CD4-positive, alpha-beta T cell (primary cell): ENCODE results near the gene PKP4. TPM values are rescaled to one million over a fixed set of nuclear protein-coding genes. Genes with fewer than 3 reads are reported as not detected.
"Not testable (repeated sequence)": the region's sequence is repeated elsewhere in the genome, so short reads cannot be mapped to it uniquely, and the experiment has no call there.

ENCODE experiments used
- ATAC-seq: fragments of 200-7000 bp; cut with Tn5 transposase; one replicate; pipeline ENCODE4 v1.10.0; 2022; ENCODE audit warnings: mild to moderate bottlenecking; ENCODE audit not compliant: poor library complexity
- CTCF ChIA-PET: fragments of 350-600 bp; sonication (Branson Sonifier 250); formaldehyde crosslinking; loops from one replicate; lab custom pipeline; 2021; ENCODE audit warnings: antibody characterized with exemption, inconsistent platforms; lab: Charles Lee
- POLR2A ChIA-PET: fragments of 350-600 bp; sonication (Branson Sonifier 250); formaldehyde crosslinking; loops from one replicate; lab custom pipeline; 2021; ENCODE audit warnings: antibody characterized with exemption, inconsistent platforms; lab: Charles Lee
- DNase-seq, 14 experiments: peaks; one replicate each; pipeline ENCODE4 v3.0.0-alpha.2; 2013 to 2020; ENCODE audit warnings: mixed read lengths in 2 of 14
- H3K27ac ChIP-seq, 2 donors: one replicate each; pipeline versions ENCODE4 v1.5.1 to v1.7.0; 2013; ENCODE audit warnings: low read length in 2 of 2, low read depth in 1 of 2, mild to moderate bottlenecking in 1 of 2
- H3K27me3 ChIP-seq, 2 experiments: 1 replicate in 1 of 2; 2 replicates in 1 of 2; pipeline versions ENCODE4 v1.6.1 to v1.7.0; 2013; ENCODE audit warnings: low read length in 2 of 2, control low read depth in 1 of 2, mild to moderate bottlenecking in 1 of 2, moderate library complexity in 1 of 2; ENCODE audit not compliant: insufficient read depth in 2 of 2, control insufficient read depth in 1 of 2
- H3K36me3 ChIP-seq: one replicate; pipeline ENCODE4 v1.6.1; 2013; ENCODE audit warnings: low read length, control low read depth; ENCODE audit not compliant: insufficient read depth
- H3K4me1 ChIP-seq: one replicate; pipeline ENCODE4 v1.6.1; 2013; ENCODE audit warnings: low read length, control low read depth; ENCODE audit not compliant: insufficient read depth
- H3K4me3 ChIP-seq: one replicate; pipeline ENCODE4 v1.5.1; 2013; ENCODE audit warnings: mild to moderate bottlenecking, low read length, moderate library complexity
- H3K9me3 ChIP-seq, 2 experiments: 1 replicate in 1 of 2; 2 replicates in 1 of 2; pipeline versions ENCODE4 v1.6.1 to v1.7.0; 2013; ENCODE audit warnings: low read length in 2 of 2, mild to moderate bottlenecking in 2 of 2, control low read depth in 1 of 2, moderate library complexity in 1 of 2; ENCODE audit not compliant: control insufficient read depth in 1 of 2, insufficient read depth in 1 of 2
- H3K27ac Mint-ChIP-seq: one replicate; pipeline ENCODE4 v1.8.0; 2020; ENCODE audit warnings: mixed read lengths
- H3K27me3 Mint-ChIP-seq: one replicate; pipeline ENCODE4 v1.8.0; 2021; ENCODE audit warnings: mixed read lengths
- H3K36me3 Mint-ChIP-seq: one replicate; pipeline ENCODE4 v1.8.0; 2021; ENCODE audit warnings: low read depth, mixed read lengths
- H3K4me1 Mint-ChIP-seq: one replicate; pipeline ENCODE4 v1.8.0; 2021; ENCODE audit warnings: low read depth, mixed read lengths
- H3K4me3 Mint-ChIP-seq: one replicate; pipeline ENCODE4 v1.8.0; 2020; ENCODE audit warnings: mild to moderate bottlenecking, mixed read lengths
- H3K9me3 Mint-ChIP-seq: one replicate; pipeline ENCODE4 v1.8.0; 2020; ENCODE audit warnings: mixed read lengths
- CTCF ChIP-seq: fragments of 200-600 bp; IDR thresholded peaks from one replicate; pipeline ENCODE4 v1.8.0; 2022; ENCODE audit warnings: antibody characterized with exemption, mild to moderate bottlenecking
- intact Hi-C, 2 experiments: fragments of 100-400 bp; cut with DNase I in 1 of 2; cut with micrococcal nuclease in 1 of 2; formaldehyde crosslinking; loops; one replicate each; pipeline versions ENCODE4 v1.15.1 to v1.9.0; 2023 to 2025; cut with DNase I, micrococcal nuclease
- total RNA-seq, 174 experiments: library from RNA in 2 of 174; stranded (reverse) in 2 of 174; gene quantifications; one replicate each; pipeline ENCODE4 v1.2.3 and lab custom pipeline; 2021 to 2026

PKP4 gene
- total RNA-seq, 2 experiments from 2014 or later, result 10.8 to 14.6 TPM

- no peak overlapping the region for H3K27ac ChIP-seq
- Mint-ChIP-seq H3K4me1 (no peaks in the 10 kb centered on the region), H3K27me3 (no peaks in the 10 kb centered on the region), H3K36me3 (no peaks in the 10 kb centered on the region), H3K4me3 (no peak overlapping the region), H3K9me3 (no peaks in the 10 kb centered on the region), H3K27ac (no peak overlapping the region)
- no peaks in the 10 kb centered on the region for H3K36me3 ChIP-seq
- no peaks in the 10 kb centered on the region for H3K4me1 ChIP-seq
- ChIA-PET POLR2A (no interaction called here), CTCF (no interaction called here)
- TF ChIP-seq CTCF, result no peak
- no peak overlapping the region for H3K4me3 ChIP-seq
- intact Hi-C loops, result no loop called here
- no peak for DNase-seq
- no peak for ATAC-seq
- H3K27me3 ChIP-seq, result no peaks in the 10 kb centered on the region
- H3K9me3 ChIP-seq, result no peaks in the 10 kb centered on the region
Measured at GRCh38 chr2:158701101-158701500, 244.3 kb downstream of the PKP4 start.

GRCh38 chr2:158702740-158703139 lies 246.0 kb downstream of the PKP4 start:
- DNase-seq, result no peak
- TF ChIP-seq CTCF, result no peak
- ChIA-PET CTCF (no interaction called here), POLR2A (no interaction called here)
- intact Hi-C loops, result no loop called here
- Histone ChIP-seq H3K4me1 (no peaks in the 10 kb centered on the region), H3K9me3 (no peaks in the 10 kb centered on the region), H3K36me3 (no peaks in the 10 kb centered on the region), H3K27me3 (peaks cover 0 to 3% of the 10 kb centered on the region in 2 experiments), H3K27ac (no peak overlapping the region), H3K4me3 (no peak overlapping the region)
- H3K9me3 Mint-ChIP-seq, result no peaks in the 10 kb centered on the region
- H3K4me3 Mint-ChIP-seq, result no peak overlapping the region
- no peak overlapping the region for H3K27ac Mint-ChIP-seq
- no peak for ATAC-seq
- H3K27me3 Mint-ChIP-seq, result no peaks in the 10 kb centered on the region
- H3K4me1 Mint-ChIP-seq, result no peaks in the 10 kb centered on the region
- no peaks in the 10 kb centered on the region for H3K36me3 Mint-ChIP-seq

- H3K4me3 ChIP-seq, H3K4me3 Mint-ChIP-seq, CTCF ChIA-PET, H3K27me3 ChIP-seq, DNase-seq, intact Hi-C loops, H3K27me3 Mint-ChIP-seq, ATAC-seq, H3K9me3 Mint-ChIP-seq, H3K9me3 ChIP-seq, H3K36me3 ChIP-seq, H3K36me3 Mint-ChIP-seq, H3K27ac Mint-ChIP-seq, H3K4me1 Mint-ChIP-seq, POLR2A ChIA-PET, H3K4me1 ChIP-seq, H3K27ac ChIP-seq: not testable (repeated sequence)
Measured at GRCh38 chr2:158704724-158705465, 248.1 kb downstream of the PKP4 start.
